HTR-8/SVneo (cell line): ENCODE results near the gene WNK4.
A peak's percentile ranks its signal among the peaks of the same experiment; 100 is the strongest.

Experiments
- DNase-seq: peaks from one replicate; pipeline ENCODE4 v3.0.0; 2011; ENCODE audit warnings: low spot score, mixed read lengths; ENCODE audit not compliant: insufficient read length
- FAIRE-seq: peaks from 2 replicates; lab custom pipeline; 2011; peaks lifted over from hg19 to GRCh38; lab: Jason Lieb, UNC

Gene WNK4

DNA sequence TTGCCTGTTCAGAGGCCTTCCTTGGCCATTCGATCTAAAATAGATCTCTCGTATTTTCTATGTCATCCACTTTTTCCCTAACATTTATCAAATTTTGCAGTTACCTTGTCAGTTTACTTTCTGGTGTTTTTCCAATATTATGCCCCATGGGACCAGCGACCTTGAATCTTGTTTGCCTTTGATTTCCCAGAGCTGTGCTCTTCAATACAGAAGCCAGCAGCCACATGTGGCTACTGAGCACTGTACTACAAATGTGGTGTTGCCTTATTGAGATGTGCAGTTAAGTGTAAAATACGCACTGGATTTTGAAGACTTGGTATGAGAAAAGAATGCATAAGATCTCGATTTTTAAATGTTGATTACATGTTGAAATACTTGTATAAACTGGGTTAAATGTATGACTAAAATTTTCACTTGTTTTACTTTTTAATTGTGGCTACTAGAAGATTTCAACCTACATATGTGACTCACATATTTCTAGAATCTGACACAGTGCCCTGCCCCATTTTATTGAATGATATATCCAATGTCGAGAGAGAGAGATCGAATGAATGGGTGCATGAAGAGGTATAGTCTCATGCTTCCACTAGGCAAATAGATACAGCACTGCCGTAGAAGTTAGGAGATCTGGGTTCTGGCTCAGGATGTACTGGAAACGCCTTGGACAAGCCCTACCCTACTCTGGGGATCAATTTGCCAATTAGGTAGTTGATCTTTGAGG lies 52.0 kb downstream of the WNK4 start:
- FAIRE-seq, result no peak

GRCh38 chr17:42832934-42833766 lies 52.7 kb downstream of the WNK4 start, which contains the start of gene PSME3:
Gene PSME3 (plus strand): TSS chr17:42833397. CDS start chr17:42833632, 235 bp downstream.
- peak; percentile 98 for FAIRE-seq
- peak; percentile 97 for DNase-seq

More for the DNA sequence above, 52.0 kb downstream of the WNK4 start:
- no peak for DNase-seq

GRCh38 chr17:42833767-42834422 lies 53.5 kb downstream of the WNK4 start:
- FAIRE-seq, result no peak
- no peak for DNase-seq

DNA sequence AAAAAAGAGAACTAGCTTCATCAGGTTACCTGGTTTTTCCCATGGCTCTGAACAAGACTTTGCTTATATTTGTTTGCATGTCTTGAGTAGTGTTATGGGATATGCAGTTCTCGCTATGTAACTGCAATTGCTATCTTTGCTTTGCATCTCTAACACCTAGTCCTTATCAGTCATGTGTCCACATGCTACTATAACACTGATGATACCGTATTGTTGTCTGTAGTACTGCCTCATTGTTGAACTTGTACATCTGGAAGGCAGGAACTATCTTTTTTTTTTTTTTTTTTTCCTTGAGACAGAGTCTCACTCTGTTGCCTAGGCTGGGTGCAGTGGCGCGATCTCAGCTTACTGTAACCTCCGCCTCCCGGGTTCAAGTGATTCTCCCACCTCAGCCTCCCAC lies 55.3 kb downstream of the WNK4 start:
- no peak for DNase-seq

DNA sequence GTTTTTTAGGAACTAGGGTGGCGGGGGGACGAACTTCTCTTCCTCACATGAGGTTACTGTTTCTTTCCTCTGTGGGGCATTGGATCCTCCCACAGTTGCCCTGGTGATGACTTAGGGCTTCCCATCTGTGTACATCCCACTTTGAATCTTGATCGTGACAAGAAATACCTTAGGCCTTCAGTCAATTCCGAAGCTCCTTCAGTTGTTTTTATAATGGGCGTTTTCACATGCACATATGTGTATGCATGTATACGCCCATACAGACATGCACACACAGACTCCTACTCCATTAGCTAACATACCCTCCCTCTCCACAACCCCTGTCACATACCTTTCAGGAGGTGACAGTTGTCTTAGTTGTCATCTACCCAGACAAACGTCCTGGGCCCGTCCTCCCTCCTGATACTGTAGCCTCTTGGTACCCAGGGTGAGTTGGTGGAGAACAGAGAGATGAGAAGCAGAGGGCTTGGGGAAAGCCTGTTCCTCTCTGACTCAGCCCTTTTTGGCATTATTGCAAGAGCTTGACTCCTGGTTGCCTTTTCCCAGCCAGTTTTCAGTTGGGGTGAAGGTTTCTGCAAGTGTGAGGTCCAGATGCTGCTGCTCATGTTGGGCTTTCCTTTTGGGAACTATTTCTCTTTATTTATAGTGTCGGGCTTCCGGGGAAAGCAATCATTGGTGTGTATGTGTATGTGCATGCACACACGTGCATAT lies 61.7 kb downstream of the WNK4 start:
- DNase-seq (no peak), FAIRE-seq (peak; percentile 9)

More for the DNA sequence above, 55.3 kb downstream of the WNK4 start:
- no peak for FAIRE-seq

DNA sequence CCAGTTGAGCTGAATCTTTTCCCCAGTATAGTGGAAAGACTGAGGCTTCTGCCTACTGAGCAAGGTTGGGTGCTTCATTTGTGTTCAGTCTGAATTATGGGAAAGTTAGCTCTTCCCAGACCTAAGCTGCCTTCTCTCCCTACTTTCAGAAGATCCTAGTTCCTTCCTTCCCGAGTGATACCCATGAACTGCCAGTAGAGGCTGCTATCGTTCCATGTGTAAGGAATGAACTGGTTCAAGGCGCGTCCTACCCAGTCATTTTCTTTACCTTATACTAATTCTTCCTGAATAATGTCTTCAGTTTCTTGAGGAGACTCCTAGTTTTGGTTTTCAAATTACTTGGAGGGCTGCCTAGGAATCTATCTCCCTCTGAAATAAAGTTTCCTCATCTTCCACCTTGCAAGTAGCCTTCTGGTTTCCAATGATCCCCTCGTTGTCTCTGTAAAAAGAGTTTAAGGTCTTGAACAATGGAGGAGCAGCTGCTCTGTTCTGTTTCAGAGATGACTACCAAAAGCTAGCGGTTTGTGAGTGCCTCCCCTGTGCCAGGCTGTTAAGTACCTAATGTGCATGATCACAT lies 63.0 kb downstream of the WNK4 start:
- FAIRE-seq (peak; percentile 83), DNase-seq (peak; percentile 79)

DNA sequence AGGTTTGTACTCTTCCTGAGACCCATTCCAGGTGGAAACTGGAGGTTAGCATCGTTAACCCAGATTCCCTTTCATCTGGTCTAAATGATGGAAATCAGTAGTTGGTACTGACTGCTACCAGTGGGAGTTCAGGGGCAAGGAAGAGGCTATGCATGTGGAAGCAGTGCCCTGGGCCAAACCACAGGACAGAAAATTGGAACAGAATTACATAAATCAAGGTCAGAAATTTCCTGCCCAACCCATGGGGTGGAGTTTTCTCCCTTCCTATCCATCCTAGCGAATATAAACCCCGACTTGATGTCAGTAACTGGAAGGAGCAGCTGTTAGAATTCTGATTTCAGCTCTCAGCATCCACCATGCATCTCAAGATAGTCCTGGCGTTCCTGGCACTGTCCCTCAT lies 63.9 kb downstream of the WNK4 start, which contains the start of gene AOC2:
Gene AOC2 (plus strand): TSS at position 310 of the 400 bp plus-strand sequence. CDS start 47 bp downstream, at position 357.
- DNase-seq, result no peak
- peak; percentile 79 for FAIRE-seq

- no peak for DNase-seq
- FAIRE-seq, result peak; percentile 9
Observed at GRCh38 chr17:42844761-42845555, 64.5 kb downstream of the WNK4 start.

GRCh38 chr17:42845556-42845917 lies 65.1 kb downstream of the WNK4 start:
- no peak for FAIRE-seq

DNA sequence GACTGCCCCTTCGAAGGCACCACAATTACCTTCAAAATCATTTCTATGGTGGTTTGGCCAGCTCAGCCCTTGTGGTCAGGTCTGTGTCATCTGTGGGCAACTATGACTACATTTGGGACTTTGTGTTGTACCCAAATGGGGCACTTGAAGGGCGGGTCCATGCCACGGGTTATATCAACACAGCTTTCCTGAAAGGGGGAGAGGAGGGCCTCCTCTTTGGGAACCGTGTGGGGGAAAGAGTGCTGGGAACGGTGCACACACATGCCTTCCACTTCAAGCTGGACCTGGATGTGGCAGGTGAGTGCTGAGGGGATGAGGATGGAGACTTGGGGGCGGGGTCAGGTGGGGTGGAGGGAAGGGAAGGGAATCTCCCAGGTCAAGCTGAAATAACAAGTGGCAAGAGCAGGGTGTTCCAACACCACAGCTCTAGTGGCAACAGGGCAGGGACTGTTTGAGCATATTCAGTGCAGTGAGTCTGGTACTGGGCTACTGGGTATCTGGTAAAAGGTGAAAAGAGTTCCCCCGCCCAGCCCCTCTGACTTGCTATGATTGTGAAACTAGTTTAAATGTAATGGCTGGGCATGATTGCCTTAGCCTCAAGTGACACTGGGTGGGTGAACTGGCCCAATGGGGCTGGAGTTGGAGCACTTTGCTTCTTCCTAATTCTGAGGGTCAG lies 65.6 kb downstream of the WNK4 start:
- peak; percentile 26 for FAIRE-seq
- DNase-seq, result no peak

More at GRCh38 chr17:42845556-42845917, 65.1 kb downstream of the WNK4 start:
- DNase-seq, result no peak
